Glomerular visceral epithelial cell (primary cell): ENCODE measurements around the gene RALGPS2.
A peak's percentile ranks its signal among the peaks of the same experiment; 100 is the strongest.
"Not testable (repeated sequence)": the region's sequence is repeated elsewhere in the genome, so short reads cannot be mapped to it uniquely, and the experiment has no call there.

Experiments
- DNase-seq: peaks from one replicate; pipeline ENCODE4 v3.0.0-alpha.2; 2016; ENCODE audit errors: extremely low spot score

Gene RALGPS2

GRCh38 chr1:178781533-178782330, 56.7 kb downstream of the RALGPS2 start:
- DNase-seq: no peak

GRCh38 chr1:178784131-178784536, 59.1 kb downstream of the RALGPS2 start:
- no peak for DNase-seq

GRCh38 chr1:178792394-178792793, 67.3 kb downstream of the RALGPS2 start:
- DNase-seq: no peak

- no peak for DNase-seq
Observed at GRCh38 chr1:178796013-178796412, 71.0 kb downstream of the RALGPS2 start.

DNA sequence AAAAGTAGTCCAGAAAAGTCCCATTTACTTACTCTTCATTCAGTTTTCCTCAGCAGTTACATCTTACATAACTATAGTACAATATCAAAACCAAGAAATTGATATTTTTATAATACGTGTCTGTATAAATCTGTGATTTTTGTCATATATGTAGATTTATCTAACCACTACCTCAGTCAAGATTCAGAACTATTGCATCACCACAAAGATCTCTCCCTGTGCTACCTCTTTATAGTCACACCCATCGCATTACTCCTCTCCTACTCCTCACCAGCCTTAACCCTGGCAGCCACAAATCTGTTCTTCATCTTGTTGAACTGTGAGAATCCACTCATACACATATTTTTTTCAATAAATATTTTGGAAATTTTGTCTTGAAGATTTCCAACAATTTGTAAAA, 72.5 kb downstream of the RALGPS2 start:
- DNase-seq: no peak

DNA sequence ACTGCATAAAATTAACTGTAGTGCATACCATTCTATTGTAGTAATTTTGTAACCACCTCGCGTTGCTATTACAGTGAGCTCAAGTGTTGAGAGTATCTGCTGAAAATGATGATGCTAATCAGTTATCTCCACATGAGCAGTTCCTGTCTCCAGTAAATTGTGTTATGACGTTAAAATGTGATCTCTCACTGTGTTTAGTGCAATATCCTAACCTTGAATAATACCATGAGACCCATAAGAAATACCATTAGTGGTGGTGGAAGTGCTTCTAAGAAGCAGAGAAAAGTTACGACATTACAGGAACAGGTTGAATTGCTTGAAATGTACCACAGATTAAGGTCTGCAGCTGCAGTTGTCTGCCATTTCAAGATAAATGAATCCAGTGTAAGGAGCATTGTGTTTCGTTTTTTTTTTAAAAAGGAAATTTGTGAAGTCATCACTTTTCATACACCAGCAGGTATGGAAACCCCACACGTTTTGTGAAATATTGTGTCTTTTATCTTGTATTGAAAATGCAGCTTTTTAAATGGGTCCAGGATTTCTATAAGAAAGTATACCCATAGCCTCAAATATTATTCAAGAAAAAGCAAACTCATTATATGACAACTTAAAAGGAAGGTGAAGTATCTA, 73.3 kb downstream of the RALGPS2 start:
- no peak for DNase-seq

- DNase-seq: no peak
Observed at GRCh38 chr1:178802873-178803272, 77.8 kb downstream of the RALGPS2 start.

DNA sequence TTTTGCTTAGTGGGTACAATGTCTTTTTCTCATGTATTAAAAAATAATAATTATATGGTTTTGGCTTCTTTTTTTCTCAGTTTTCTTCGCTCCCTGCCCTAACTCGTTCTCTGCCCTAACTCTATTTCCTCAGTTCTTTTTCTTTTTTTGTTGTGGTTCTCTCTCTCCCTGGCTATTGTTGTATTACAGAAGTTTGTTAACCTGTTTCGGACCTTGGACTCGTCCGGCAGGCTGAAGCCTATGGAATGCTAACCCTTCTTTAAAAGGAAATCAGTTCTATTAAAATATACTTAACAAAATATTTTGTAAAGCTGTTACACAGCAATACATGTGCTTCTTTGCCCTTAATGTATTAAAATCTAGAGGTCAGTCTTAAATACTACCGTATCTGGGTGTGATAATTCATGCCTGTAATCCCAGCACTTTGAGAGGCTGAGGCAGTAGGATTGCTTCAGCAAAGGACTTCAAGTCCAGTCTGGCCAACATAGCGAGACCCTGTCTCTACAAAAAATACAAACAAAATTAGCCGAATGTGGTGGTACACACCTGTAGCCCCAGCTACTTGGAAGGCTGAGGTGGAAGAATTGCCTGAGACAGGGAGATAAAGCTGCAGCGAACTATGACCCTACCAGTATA, 81.7 kb downstream of the RALGPS2 start:
- DNase-seq: no peak

DNA sequence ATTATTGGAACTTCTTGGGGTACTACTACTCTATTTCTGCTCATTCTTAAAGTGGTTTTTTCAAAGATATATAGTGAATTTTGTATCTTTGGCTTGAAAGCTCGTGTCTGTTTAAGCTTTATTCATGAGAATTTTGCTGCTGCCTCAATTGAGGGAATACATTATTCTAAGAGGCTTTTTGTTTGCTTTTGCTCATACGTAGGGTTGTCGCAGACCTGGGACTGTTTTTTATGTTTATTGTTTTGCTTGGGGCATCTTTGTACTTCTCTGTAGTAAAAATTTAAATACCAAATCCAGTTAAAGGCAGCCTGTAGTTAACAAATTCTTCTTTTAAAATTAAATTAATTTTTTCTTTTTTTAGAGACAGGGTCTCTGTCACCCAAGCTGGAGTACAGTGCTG, 83.5 kb downstream of the RALGPS2 start:
- no peak for DNase-seq

- no peak for DNase-seq
Observed at GRCh38 chr1:178810585-178810984, 85.5 kb downstream of the RALGPS2 start.

GRCh38 chr1:178818416-178818815, 93.4 kb downstream of the RALGPS2 start:
- DNase-seq: peak; percentile 2

DNA sequence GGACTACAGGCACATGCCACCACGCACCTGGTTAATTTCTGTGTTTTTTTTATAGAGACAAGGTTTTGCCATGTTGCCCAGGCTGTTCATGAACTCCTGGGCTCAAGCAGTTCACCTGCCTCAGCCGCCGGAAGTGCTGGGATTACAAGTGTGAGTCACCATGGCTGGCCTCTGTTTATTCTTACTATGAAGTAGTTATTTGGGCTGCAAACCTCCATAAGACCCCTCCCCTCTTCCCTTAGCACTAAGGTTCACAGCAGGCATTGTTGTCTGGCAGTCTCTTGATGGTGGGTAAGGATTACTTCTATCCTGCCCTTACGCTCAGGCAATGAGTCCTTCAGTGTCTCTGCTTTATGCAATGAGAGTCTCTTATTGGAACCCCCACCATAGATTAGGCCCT, 94.1 kb downstream of the RALGPS2 start:
- no peak for DNase-seq

- DNase-seq: no peak
Observed at GRCh38 chr1:178821134-178821866, 96.3 kb downstream of the RALGPS2 start.

DNA sequence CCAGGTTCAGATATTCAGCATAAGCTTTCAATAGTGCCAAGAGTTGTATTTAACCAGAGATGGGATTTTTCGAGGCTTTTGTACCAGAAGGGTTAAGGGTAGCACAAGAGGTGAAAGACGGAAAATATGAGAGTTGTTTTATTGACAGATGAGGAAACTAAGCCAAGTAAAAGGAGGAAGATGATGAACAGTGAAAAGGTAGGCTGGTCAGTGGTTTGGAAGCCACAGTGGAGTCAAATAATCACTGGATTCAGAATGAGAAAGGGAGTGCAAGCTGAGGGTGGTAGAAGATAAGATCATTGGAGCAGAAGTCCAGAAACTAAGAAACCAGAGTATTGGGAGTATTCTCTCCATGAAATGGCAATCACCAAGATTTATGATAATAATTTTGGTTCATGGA, 100.1 kb downstream of the RALGPS2 start:
- DNase-seq: no peak

DNA sequence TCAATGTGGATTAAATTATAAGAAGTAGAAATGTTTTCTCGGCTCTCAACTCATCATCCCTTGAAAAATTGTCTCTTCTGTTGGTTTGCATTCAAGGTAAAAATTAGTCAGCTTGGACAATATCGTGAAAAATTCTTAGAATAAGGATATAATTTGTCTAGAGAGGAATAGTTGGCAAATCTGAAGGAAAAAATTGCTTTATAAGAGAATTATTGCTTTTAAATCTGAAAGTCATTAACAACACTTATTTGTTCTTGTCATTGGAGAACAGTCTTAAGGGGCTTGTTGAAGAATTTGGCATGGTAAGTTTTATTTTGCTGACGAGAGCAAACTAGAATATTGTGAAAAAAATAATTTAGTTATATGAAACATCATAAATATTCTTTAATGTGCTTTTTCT, 119.4 kb downstream of the RALGPS2 start:
- DNase-seq: no peak

GRCh38 chr1:178846306-178846705, 121.3 kb downstream of the RALGPS2 start:
- DNase-seq: no peak

GRCh38 chr1:178847396-178847849, 122.4 kb downstream of the RALGPS2 start:
- peak; percentile 43 for DNase-seq

DNA sequence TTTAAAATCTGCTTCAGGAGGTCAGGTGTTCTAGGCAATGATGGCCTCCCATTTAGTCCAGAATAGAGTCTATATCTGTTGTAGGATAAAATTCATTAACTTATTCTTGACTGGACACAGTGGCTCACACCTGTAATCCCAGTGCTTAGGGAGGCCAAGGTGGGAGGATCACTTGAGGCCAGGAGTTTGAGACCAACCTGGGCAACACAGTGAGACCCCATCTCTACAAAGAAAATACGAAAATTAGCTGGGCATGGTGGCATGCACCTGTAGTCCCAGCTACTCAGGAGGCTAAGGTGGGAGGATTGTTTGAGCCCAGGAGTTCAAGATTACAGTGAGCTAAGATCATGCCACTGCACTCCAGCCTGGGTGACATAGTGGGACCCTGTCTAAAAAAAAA, 122.9 kb downstream of the RALGPS2 start:
- not testable (repeated sequence) for DNase-seq

DNA sequence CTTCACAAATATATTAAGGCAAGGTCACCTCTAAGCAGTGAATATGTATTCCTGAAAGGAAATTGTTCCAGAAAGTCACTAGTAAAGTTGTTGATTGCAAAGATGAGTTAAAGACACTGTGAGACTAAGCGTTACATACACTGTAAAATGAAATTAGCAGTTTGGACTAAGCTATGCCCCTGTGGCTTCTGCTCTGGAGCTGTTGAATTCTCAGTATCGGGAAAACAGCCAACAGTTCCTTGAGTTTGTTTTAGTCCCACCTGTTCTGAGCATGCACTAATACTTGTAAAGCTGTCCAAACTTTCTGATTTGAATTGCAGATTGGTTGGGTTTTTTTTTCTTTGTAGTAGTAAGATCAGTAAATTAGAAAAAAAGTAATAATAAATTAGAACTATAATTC, 124.9 kb downstream of the RALGPS2 start:
- no peak for DNase-seq

DNA sequence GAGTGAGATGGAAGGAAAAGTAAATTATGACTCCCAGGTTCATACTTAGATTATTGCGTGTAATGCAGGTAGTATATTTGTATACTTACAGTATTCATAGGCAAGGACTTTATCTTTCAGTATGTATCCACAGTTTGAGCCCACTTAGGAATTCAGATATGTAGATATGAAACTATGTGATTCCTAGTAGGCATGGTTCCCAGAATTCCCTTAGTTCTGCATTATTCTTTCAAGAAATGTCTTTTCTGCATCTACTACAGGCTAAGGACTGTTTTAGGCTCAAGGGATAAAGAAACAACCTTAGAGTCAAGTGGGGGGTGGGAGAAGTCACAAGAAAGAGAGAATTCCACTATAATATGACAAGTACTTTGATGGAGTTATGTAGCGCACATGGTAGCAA, 132.1 kb downstream of the RALGPS2 start:
- DNase-seq: no peak

DNA sequence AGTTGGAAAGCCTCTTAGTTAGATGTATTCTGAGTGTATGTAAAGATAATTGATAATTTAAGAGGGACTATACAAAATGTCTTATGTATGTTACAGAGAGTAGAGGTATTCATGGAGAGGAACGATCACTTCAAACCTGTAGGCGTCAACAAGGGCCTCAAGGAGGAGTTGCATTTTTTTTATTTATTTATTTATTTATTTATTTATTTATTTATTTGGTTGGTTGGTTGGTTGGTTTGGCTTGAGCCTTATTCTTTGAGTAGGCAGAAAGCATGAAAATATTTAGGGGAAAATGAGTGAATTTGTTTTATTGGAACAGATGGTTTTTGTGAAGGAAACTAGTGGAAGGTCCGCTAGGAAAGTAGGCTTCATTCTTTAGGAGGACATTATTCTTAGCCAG, 137.4 kb downstream of the RALGPS2 start:
- no peak for DNase-seq

DNA sequence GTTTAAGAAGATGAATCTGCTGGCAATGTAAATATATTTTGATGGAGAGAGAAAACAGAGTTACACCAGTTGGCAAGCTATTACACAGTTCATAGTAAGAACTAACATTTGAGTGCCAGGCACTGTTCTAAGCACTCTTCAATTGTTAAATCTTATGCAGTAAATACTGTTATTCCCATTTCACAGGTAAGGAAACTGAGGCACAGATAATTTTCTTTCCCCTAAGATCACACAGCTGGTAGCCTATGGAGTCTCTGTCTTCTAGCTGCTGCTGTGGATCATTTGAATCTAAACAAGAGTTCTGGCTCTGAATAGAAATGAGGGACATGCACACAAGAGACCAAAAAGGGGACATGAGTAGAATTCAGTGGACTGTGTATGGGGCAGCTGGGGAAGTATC, 137.8 kb downstream of the RALGPS2 start:
- DNase-seq: no peak
